Spleen (tissue), 11 donors: ENCODE data around the gene DUSP23. TPM values are rescaled to one million over a fixed set of nuclear protein-coding genes. Genes with fewer than 3 reads are reported as not detected.

Experiments used
- DNase-seq: peaks from one replicate; pipeline ENCODE4 v3.0.0-alpha.2; 2020
- H3K27ac ChIP-seq, 8 donors: fragments of 200-600 bp; sonication (generic) in 7 of 8; 1 replicate in 4 of 8; 2 replicates in 4 of 8; pipeline versions ENCODE4 v1.5.0 to v1.8.0; 2016 to 2021; ENCODE audit warnings: inconsistent platforms in 4 of 8, mild to moderate bottlenecking in 4 of 8, moderate library complexity in 1 of 8
- H3K27me3 ChIP-seq, 7 donors: fragments of 200-600 bp; sonication (generic) in 6 of 7; replicated peaks in 1 of 7; 1 replicate in 4 of 7; 2 replicates in 3 of 7; pipeline versions ENCODE4 v1.5.0 to v1.8.0; 2016 to 2021; ENCODE audit warnings: inconsistent platforms in 3 of 7, mild to moderate bottlenecking in 1 of 7
- H3K36me3 ChIP-seq, 6 donors: fragments of 200-600 bp; sonication (generic) in 5 of 6; 1 replicate in 4 of 6; 2 replicates in 2 of 6; pipeline versions ENCODE4 v1.5.0 to v1.8.0; 2016 to 2021; ENCODE audit warnings: inconsistent platforms in 2 of 6
- H3K4me1 ChIP-seq, 6 donors: fragments of 200-600 bp; sonication (generic) in 5 of 6; 1 replicate in 3 of 6; 2 replicates in 3 of 6; pipeline versions ENCODE4 v1.5.0 to v1.8.0; 2016 to 2021; ENCODE audit warnings: inconsistent platforms in 3 of 6
- H3K4me3 ChIP-seq, 8 donors: fragments of 200-600 bp; sonication (generic) in 7 of 8; 1 replicate in 4 of 8; 2 replicates in 4 of 8; pipeline versions ENCODE4 v1.5.0 to v1.8.0; 2016 to 2021; ENCODE audit warnings: inconsistent platforms in 4 of 8, mild to moderate bottlenecking in 4 of 8, moderate library complexity in 2 of 8
- H3K9me3 ChIP-seq, 8 donors: fragments of 200-600 bp; sonication (generic) in 7 of 8; 1 replicate in 4 of 8; 2 replicates in 4 of 8; pipeline versions ENCODE4 v1.5.0 to v1.8.0; 2016 to 2021; ENCODE audit warnings: inconsistent platforms in 4 of 8
- CTCF ChIP-seq, 11 experiments: fragments of 200-600 bp in 7 of 11; fragments of 450-650 bp in 4 of 11; sonication (generic) in 4 of 11; IDR thresholded peaks in 8 of 11; conservative IDR thresholded peaks in 3 of 11; 1 replicate in 7 of 11; 2 replicates in 4 of 11; pipeline versions ENCODE4 v1.4.0 to v1.8.0; 2016 to 2021; ENCODE audit warnings: antibody characterized with exemption in 11 of 11, inconsistent platforms in 4 of 11, mild to moderate bottlenecking in 1 of 11
- POLR2A ChIP-seq, 3 donors: fragments of 450-650 bp; IDR thresholded peaks; one replicate each; pipeline ENCODE4 v1.5.1; 2017; ENCODE audit warnings: antibody characterized with exemption in 3 of 3, mild to moderate bottlenecking in 1 of 3
- POLR2AphosphoS5 ChIP-seq, 3 donors: sonication (generic); formaldehyde crosslinking; IDR thresholded peaks; one replicate each; pipeline ENCODE4 v1.5.1; 2017; ENCODE audit warnings: antibody characterized with exemption in 3 of 3
- WGBS, 5 donors: extraction: QIAGEN DNeasy Blood & Tissue Kit in 3 of 5; methylation state at CpG; one replicate each; pipeline versions ENCODE4 v1.1.5 to v1.1.7; 2013 to 2018; 5-methylcytosine and 5-hydroxymethylcytosine counted together
- intact Hi-C: fragments of 100-400 bp; cut with DNase I; formaldehyde crosslinking; loops from one replicate; pipeline ENCODE4 v1.15.0; 2023; ENCODE audit warnings: low total_unique reads
- polyA plus RNA-seq, 3 donors: library from polyadenylated mRNA; stranded (reverse); fragments of 200-250 nt; gene quantifications; one replicate each; pipeline ENCODE4 v1.2.1, GENCODE V29; 2013
- total RNA-seq, 7 donors: library from RNA; depleted of rRNA in 3 of 7; stranded (reverse); fragments of >200 nt in 3 of 7; fragmentation: NEBNext Ultra II Directional in 4 of 7; extraction: Animal tissue kit (Norgen Biotek cat#: 25700) in 4 of 7; gene quantifications; one replicate each; pipeline versions ENCODE4 v1.1.0 to v1.2.1, GENCODE V29; 2016 to 2021
- donor health status: healthy with polysubstance abuse.
- donor health status: DM: no; HTN: no; CAD: no; lungs with moderate emphysema.
- donor health status: DM: no; HTN: no; CAD: no.
- donor health status: Bipolar disorder and iron deficiency.
- donor health status: healthy.
- donor health status: DM: no; HTN: no; CAD: no.
- donor health status: DM: yes; HTN: yes; CAD: no.

Gene DUSP23
- total and polyA plus RNA-seq, 10 donors, result 23.1 to 76.3 (median 51.7) TPM

- intact Hi-C loops, result loop anchor here (10.0 kb wide), 1 partner anchor 313 kb away; the partner anchor contains the start of gene IGSF8
- peak overlapping the region in 3 of 8 donors; percentile 90 to 99 (median 94) for H3K4me3 ChIP-seq
- peaks cover 12 to 30% (median 21%) of the 10 kb centered on the region in 6 donors for H3K4me1 ChIP-seq
- 85 to 95% (median 93%) methylated on average over 12 of the region's 12 CpGs for WGBS, 5 donors
- peak overlapping the region in 4 of 8 donors; percentile 66 to 88 (median 80) for H3K27ac ChIP-seq
- no peaks in the 10 kb centered on the region for H3K9me3 ChIP-seq
- peaks cover 0 to 8% (median 0%) of the 10 kb centered on the region in 6 donors for H3K36me3 ChIP-seq
- H3K27me3 ChIP-seq, result no peaks in the 10 kb centered on the region
- DNase-seq, result no peak
- TF ChIP-seq POLR2A (IDR thresholded peaks at IDR 0.05) (no peak), CTCF (IDR thresholded peaks at IDR 0.05 in 8 of 11, conservative IDR thresholded peaks at IDR 0.05 in 3 of 11) (no peak), POLR2AphosphoS5 (IDR thresholded peaks at IDR 0.05) (no peak)
Observed at GRCh38 chr1:159781992-159782391, 1.2 kb downstream of the DUSP23 start.

- Histone ChIP-seq H3K36me3 (peaks cover 0 to 8% (median 0%) of the 10 kb centered on the region in 6 donors), H3K27ac (no peak overlapping the region), H3K9me3 (no peaks in the 10 kb centered on the region), H3K4me1 (peaks cover 12 to 29% (median 21%) of the 10 kb centered on the region in 6 donors), H3K27me3 (no peaks in the 10 kb centered on the region), H3K4me3 (no peak overlapping the region)
- no peak for DNase-seq
- intact Hi-C loops, result loop anchor here (10.0 kb wide), 1 partner anchor 311 kb away; the partner anchor contains the start of gene IGSF8
- 50 to 83% (median 64%) methylated on average over 1 of the region's 1 CpG for WGBS, 5 donors
- TF ChIP-seq POLR2AphosphoS5 (IDR thresholded peaks at IDR 0.05) (no peak), CTCF (IDR thresholded peaks at IDR 0.05 in 8 of 11, conservative IDR thresholded peaks at IDR 0.05 in 3 of 11) (no peak), POLR2A (IDR thresholded peaks at IDR 0.05) (no peak)
Observed at GRCh38 chr1:159783724-159784123, 3.0 kb downstream of the DUSP23 start.

- Histone ChIP-seq H3K27me3 (peaks cover 0 to 2% (median 0%) of the 10 kb centered on the region in 7 donors), H3K4me3 (no peak overlapping the region), H3K27ac (no peak overlapping the region), H3K9me3 (no peaks in the 10 kb centered on the region), H3K4me1 (peaks cover 5 to 12% (median 7%) of the 10 kb centered on the region in 6 donors), H3K36me3 (peaks cover 0 to 8% (median 0%) of the 10 kb centered on the region in 6 donors)
- intact Hi-C loops, result loop anchor here (10.0 kb wide), 1 partner anchor 308 kb away; the partner anchor contains the start of gene IGSF8
- 56 to 71% (median 59%) methylated on average over 3 of the region's 3 CpGs for WGBS, 5 donors
- no peak for DNase-seq
- TF ChIP-seq CTCF (IDR thresholded peaks at IDR 0.05 in 8 of 11, conservative IDR thresholded peaks at IDR 0.05 in 3 of 11), result no peak
- TF ChIP-seq POLR2A (IDR thresholded peaks at IDR 0.05), result no peak
- TF ChIP-seq POLR2AphosphoS5 (IDR thresholded peaks at IDR 0.05), result no peak
Observed at GRCh38 chr1:159786465-159786864, 5.7 kb downstream of the DUSP23 start.

GRCh38 chr1:159786966-159787365 is 6.2 kb downstream of the DUSP23 start:
- Histone ChIP-seq H3K36me3 (peaks cover 0 to 8% (median 0%) of the 10 kb centered on the region in 6 donors), H3K4me3 (no peak overlapping the region), H3K27me3 (peaks cover 0 to 7% (median 0%) of the 10 kb centered on the region in 7 donors), H3K27ac (no peak overlapping the region), H3K4me1 (peaks cover 0 to 7% (median 2%) of the 10 kb centered on the region in 6 donors), H3K9me3 (no peaks in the 10 kb centered on the region)
- TF ChIP-seq POLR2A (IDR thresholded peaks at IDR 0.05) (no peak), POLR2AphosphoS5 (IDR thresholded peaks at IDR 0.05) (no peak), CTCF (IDR thresholded peaks at IDR 0.05 in 8 of 11, conservative IDR thresholded peaks at IDR 0.05 in 3 of 11) (no peak)
- no peak for DNase-seq
- WGBS, 5 donors, result 72 to 87% (median 81%) methylated on average over 3 of the region's 3 CpGs
- intact Hi-C loops, result loop anchor here (10.0 kb wide), 1 partner anchor 308 kb away; the partner anchor contains the start of gene IGSF8
